IMR-90 (cell line): ENCODE data around the gene CNBD2.
"Not testable (repeated sequence)": the region's sequence is repeated elsewhere in the genome, so short reads cannot be mapped to it uniquely, and the experiment has no call there.

Experiments used
- BHLHE40 ChIP-seq: fragments of 150-350 bp; IDR thresholded peaks from 2 replicates; pipeline ENCODE4 v1.6.1; 2016; ENCODE audit warnings: mild to moderate bottlenecking, low read depth, low read length
- CEBPB ChIP-seq: IDR thresholded peaks from 2 replicates; pipeline ENCODE4 v1.6.1; 2012; ENCODE audit warnings: low read depth, low read length, improper control_type of control experiment
- CHD1 ChIP-seq: IDR thresholded peaks from 2 replicates; pipeline ENCODE4 v1.6.1; 2012; ENCODE audit warnings: low read depth, low read length, improper control_type of control experiment
- CTCF ChIP-seq: conservative IDR thresholded peaks from 2 replicates; pipeline ENCODE4 v1.5.1; 2012; ENCODE audit warnings: mild to moderate bottlenecking, low read depth, low read length, improper control_type of control experiment
- MAFK ChIP-seq: IDR thresholded peaks from 2 replicates; pipeline ENCODE4 v1.6.1; 2012; ENCODE audit warnings: low read depth, low read length, improper control_type of control experiment
- MAZ ChIP-seq: IDR thresholded peaks from 2 replicates; pipeline ENCODE4 v1.6.1; 2012; ENCODE audit warnings: low read depth, mild to moderate bottlenecking, low read length, improper control_type of control experiment, moderate library complexity, borderline replicate concordance
- POLR2A ChIP-seq: IDR thresholded peaks from 2 replicates; pipeline ENCODE4 v1.6.1; 2012; ENCODE audit warnings: mild to moderate bottlenecking, low read depth, low read length
- RAD21 ChIP-seq: IDR thresholded peaks from 2 replicates; pipeline ENCODE4 v1.6.1; 2012; ENCODE audit warnings: low read length, improper control_type of control experiment
- RCOR1 ChIP-seq: IDR thresholded peaks from 2 replicates; pipeline ENCODE4 v1.6.1; 2012; ENCODE audit warnings: mild to moderate bottlenecking, low read length, improper control_type of control experiment; ENCODE audit not compliant: insufficient replicate concordance
- RFX5 ChIP-seq: IDR thresholded peaks from 2 replicates; pipeline ENCODE4 v1.8.0; 2012; ENCODE audit warnings: low read depth, mild to moderate bottlenecking, low read length, moderate library complexity
- SMC3 ChIP-seq: fragments of 150-350 bp; IDR thresholded peaks from 2 replicates; pipeline ENCODE4 v1.6.1; 2016; ENCODE audit warnings: low read depth, mild to moderate bottlenecking, antibody characterized with exemption, low read length, moderate library complexity
- USF2 ChIP-seq: fragments of 150-350 bp; IDR thresholded peaks from 2 replicates; pipeline ENCODE4 v1.6.1; 2017; ENCODE audit warnings: mild to moderate bottlenecking, antibody characterized with exemption, low read length, low read depth
- TF ChIP-seq, protein P1 (sequence below): fragments of 150-350 bp; IDR thresholded peaks from 2 replicates; pipeline ENCODE4 v1.6.1; 2016; ENCODE audit warnings: low read depth, mild to moderate bottlenecking, low read length, moderate library complexity, borderline replicate concordance

DNA sequence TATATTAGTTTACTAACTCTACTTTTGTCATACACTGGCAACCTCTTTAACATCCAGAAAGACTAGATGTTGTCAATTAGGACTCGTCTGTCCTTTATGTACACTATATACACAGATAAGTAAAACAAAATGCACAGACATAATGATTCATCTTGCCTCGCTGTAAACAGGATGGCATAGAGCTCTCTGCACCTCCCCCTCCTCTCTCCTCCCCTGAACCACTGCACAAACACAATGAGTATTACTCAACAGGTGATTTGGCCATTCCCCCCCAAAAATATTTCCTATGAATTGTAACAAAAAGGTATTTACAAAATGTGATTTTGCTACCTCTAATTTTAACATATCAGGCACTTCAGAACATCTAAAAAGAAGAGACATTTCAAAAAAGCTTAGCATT, 81.0 kb downstream of the CNBD2 start:
- TF ChIP-seq CTCF, RFX5, POLR2A, RAD21, BHLHE40, CHD1, USF2, SMC3, RCOR1, CEBPB, MAFK, MAZ: not testable (repeated sequence)
- TF ChIP-seq, protein P1, sequence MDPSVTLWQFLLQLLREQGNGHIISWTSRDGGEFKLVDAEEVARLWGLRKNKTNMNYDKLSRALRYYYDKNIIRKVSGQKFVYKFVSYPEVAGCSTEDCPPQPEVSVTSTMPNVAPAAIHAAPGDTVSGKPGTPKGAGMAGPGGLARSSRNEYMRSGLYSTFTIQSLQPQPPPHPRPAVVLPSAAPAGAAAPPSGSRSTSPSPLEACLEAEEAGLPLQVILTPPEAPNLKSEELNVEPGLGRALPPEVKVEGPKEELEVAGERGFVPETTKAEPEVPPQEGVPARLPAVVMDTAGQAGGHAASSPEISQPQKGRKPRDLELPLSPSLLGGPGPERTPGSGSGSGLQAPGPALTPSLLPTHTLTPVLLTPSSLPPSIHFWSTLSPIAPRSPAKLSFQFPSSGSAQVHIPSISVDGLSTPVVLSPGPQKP = not testable (repeated sequence)
